Suprapubic skin (tissue), 3 donors: ENCODE results near the gene GAL3ST2.

Experiments used
- CTCF ChIP-seq, 2 donors: fragments of 200-600 bp in 1 of 2; fragments of 450-650 bp in 1 of 2; sonication (generic) in 1 of 2; IDR thresholded peaks; one replicate each; pipeline ENCODE4 v1.5.1; 2016 to 2019; ENCODE audit warnings: antibody characterized with exemption in 2 of 2, mild to moderate bottlenecking in 1 of 2, moderate library complexity in 1 of 2
- POLR2AphosphoS5 ChIP-seq, 3 donors: sonication (generic); formaldehyde crosslinking; IDR thresholded peaks; one replicate each; pipeline ENCODE4 v1.6.1; 2017; ENCODE audit warnings: antibody characterized with exemption in 3 of 3

- TF ChIP-seq CTCF (IDR thresholded peaks at IDR 0.05) = no peak
- TF ChIP-seq POLR2AphosphoS5 (IDR thresholded peaks at IDR 0.05) = no peak
Observed at GRCh38 chr2:241799522-241800197, 23.0 kb downstream of the GAL3ST2 start.
